ENCODE measurements around the gene CCDC116.

- TF ChIP-seq CTCF (IDR thresholded peaks at IDR 0.05): no peak
- no peak for TF ChIP-seq EP300 (IDR thresholded peaks at IDR 0.05)
- no peak for TF ChIP-seq POLR2AphosphoS5 (IDR thresholded peaks at IDR 0.05)
- TF ChIP-seq POLR2A (IDR thresholded peaks at IDR 0.05): no peak
Measured at GRCh38 chr22:21633481-21633880, 921 bp downstream of the CCDC116 start.

Measured in upper lobe of left lung (tissue), 4 donors.